Body of pancreas (tissue), 4 donors: ENCODE results near the gene TCIRG1.

Experiments used
- CTCF ChIP-seq, 7 experiments: fragments of 450-650 bp in 4 of 7; fragments of 200-600 bp in 3 of 7; sonication (generic) in 3 of 7; IDR thresholded peaks; one replicate each; pipeline ENCODE4 v1.5.1; 2016 to 2019; ENCODE audit warnings: antibody characterized with exemption in 7 of 7
- POLR2A ChIP-seq, 3 donors: fragments of 450-650 bp; IDR thresholded peaks; one replicate each; pipeline ENCODE4 v1.6.1; 2016; ENCODE audit warnings: antibody characterized with exemption in 3 of 3, mild to moderate bottlenecking in 2 of 3

GRCh38 chr11:68021167-68021787, 17.5 kb upstream of the TCIRG1 start:
- TF ChIP-seq POLR2A (IDR thresholded peaks at IDR 0.05) (no peak), CTCF (IDR thresholded peaks at IDR 0.05) (peak in 6 of 7 experiments; percentile 14 to 57 (median 50))
